ENCODE results near the gene PNMA6A.

PNMA6A gene

GRCh38 chrX:153059191-153060094 is 12.8 kb upstream of the PNMA6A start:
- Histone ChIP-seq H3K27ac (ENCODE audit: low read depth, low read length) (no peak overlapping the region), H2AFZ (ENCODE audit: low read depth, low read length, severe bottlenecking) (no peak overlapping the region), H3K36me3 (ENCODE audit: low read length) (no peaks in the 10 kb centered on the region), H3F3A (ENCODE audit: insufficient read depth) (no peaks in the 10 kb centered on the region), H3K9me2 (replicated peaks; ENCODE audit: insufficient read depth, low read length) (no peaks in the 10 kb centered on the region), H3K9ac (ENCODE audit: low read length) (no peak overlapping the region), H3K4me3 (ENCODE audit: insufficient read depth, low read length, poor library complexity, severe bottlenecking) (no peak overlapping the region), H3K27me3 (ENCODE audit: low read length) (no peaks in the 10 kb centered on the region), H3K9me3 (ENCODE audit: insufficient read depth, low read length) (no peaks in the 10 kb centered on the region), H3K4me2 (ENCODE audit: low read depth, low read length, poor library complexity, severe bottlenecking) (no peak overlapping the region), H3K79me2 (ENCODE audit: insufficient read depth, low read length) (no peaks in the 10 kb centered on the region), H4K20me1 (ENCODE audit: low read depth, low read length) (no peaks in the 10 kb centered on the region)
- TF ChIP-seq CTCF (IDR thresholded peaks at IDR 0.05; ENCODE audit: insufficient read depth, low read length, poor library complexity, severe bottlenecking) (no peak), EZH2phosphoT487 (conservative IDR thresholded peaks at IDR 0.05; ENCODE audit: low read length) (no peak)

DNA sequence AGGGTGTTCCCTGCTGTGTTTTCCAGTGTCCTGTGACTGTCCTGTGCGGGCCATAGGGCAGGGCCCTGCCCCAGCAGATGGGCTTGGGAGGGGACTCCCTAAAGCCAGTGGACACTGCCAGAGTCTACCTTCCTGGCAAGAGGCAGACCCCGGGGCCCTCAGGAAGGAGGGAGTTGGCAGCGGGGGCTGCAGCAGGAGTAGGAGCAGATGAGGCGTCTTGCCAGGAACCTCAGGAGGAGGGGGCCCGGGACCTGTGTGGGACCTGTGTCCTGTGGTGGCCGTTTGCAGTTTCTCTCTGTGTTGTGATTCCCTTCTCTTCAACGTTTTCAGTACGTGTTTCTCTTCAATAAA is 12.2 kb upstream of the PNMA6A start:
- H3K27ac ChIP-seq (ENCODE audit: low read depth, low read length): no peak overlapping the region
- H3K9ac ChIP-seq (ENCODE audit: low read length): no peak overlapping the region
- H3K4me2 ChIP-seq (ENCODE audit: low read depth, low read length, poor library complexity, severe bottlenecking): no peak overlapping the region
- H3K9me2 ChIP-seq (replicated peaks; ENCODE audit: insufficient read depth, low read length): no peaks in the 10 kb centered on the region
- no peaks in the 10 kb centered on the region for H3K9me3 ChIP-seq (ENCODE audit: insufficient read depth, low read length)
- no peaks in the 10 kb centered on the region for H3K36me3 ChIP-seq (ENCODE audit: low read length)
- H3K27me3 ChIP-seq (ENCODE audit: low read length): no peaks in the 10 kb centered on the region
- no peaks in the 10 kb centered on the region for H3K79me2 ChIP-seq (ENCODE audit: insufficient read depth, low read length)
- no peak for TF ChIP-seq EZH2phosphoT487 (conservative IDR thresholded peaks at IDR 0.05; ENCODE audit: low read length)
- TF ChIP-seq CTCF (IDR thresholded peaks at IDR 0.05; ENCODE audit: insufficient read depth, low read length, poor library complexity, severe bottlenecking): no peak
- H4K20me1 ChIP-seq (ENCODE audit: low read depth, low read length): no peaks in the 10 kb centered on the region
- no peak overlapping the region for H2AFZ ChIP-seq (ENCODE audit: low read depth, low read length, severe bottlenecking)
- no peak overlapping the region for H3K4me3 ChIP-seq (ENCODE audit: insufficient read depth, low read length, poor library complexity, severe bottlenecking)
- H3F3A ChIP-seq (ENCODE audit: insufficient read depth): no peaks in the 10 kb centered on the region

GRCh38 chrX:153061732-153062131 is 10.5 kb upstream of the PNMA6A start:
- Histone ChIP-seq H3K9me3 (ENCODE audit: insufficient read depth, low read length) (no peaks in the 10 kb centered on the region), H3K79me2 (ENCODE audit: insufficient read depth, low read length) (no peaks in the 10 kb centered on the region), H3F3A (ENCODE audit: insufficient read depth) (no peaks in the 10 kb centered on the region), H3K36me3 (ENCODE audit: low read length) (no peaks in the 10 kb centered on the region), H2AFZ (ENCODE audit: low read depth, low read length, severe bottlenecking) (no peak overlapping the region), H4K20me1 (ENCODE audit: low read depth, low read length) (no peaks in the 10 kb centered on the region), H3K4me2 (ENCODE audit: low read depth, low read length, poor library complexity, severe bottlenecking) (no peak overlapping the region), H3K4me3 (ENCODE audit: insufficient read depth, low read length, poor library complexity, severe bottlenecking) (no peak overlapping the region), H3K27me3 (ENCODE audit: low read length) (no peaks in the 10 kb centered on the region), H3K9me2 (replicated peaks; ENCODE audit: insufficient read depth, low read length) (no peaks in the 10 kb centered on the region), H3K9ac (ENCODE audit: low read length) (no peak overlapping the region), H3K27ac (ENCODE audit: low read depth, low read length) (no peak overlapping the region)
- TF ChIP-seq CTCF (IDR thresholded peaks at IDR 0.05; ENCODE audit: insufficient read depth, low read length, poor library complexity, severe bottlenecking): no peak

Data from SU-DHL-6 (cell line).